Keratinocyte (primary cell): ENCODE results near the gene TPCN1. TPM values are rescaled to one million over a fixed set of nuclear protein-coding genes. Genes with fewer than 3 reads are reported as not detected.

Source experiments
- DNase-seq: peaks from one replicate; pipeline ENCODE4 v3.0.0-alpha.2; 2011; ENCODE audit warnings: low read depth, missing footprints, low spot score
- FAIRE-seq: peaks from 2 replicates; lab custom pipeline; 2011; peaks lifted over from hg19 to GRCh38; lab: Jason Lieb, UNC
- H2AFZ ChIP-seq: 2 replicates; pipeline ENCODE4 v1.6.0; 2012; ENCODE audit warnings: low read length, control low read depth, inconsistent platforms; ENCODE audit not compliant: control insufficient read depth
- H3K27ac ChIP-seq: 2 replicates; pipeline ENCODE4 v1.5.1; 2011; ENCODE audit warnings: low read length; ENCODE audit not compliant: control insufficient read depth, insufficient read depth
- H3K27me3 ChIP-seq: 3 replicates; pipeline ENCODE4 v1.6.0; 2011; ENCODE audit warnings: low read length; ENCODE audit not compliant: control insufficient read depth, insufficient read depth; ENCODE audit errors: extremely low read depth
- H3K36me3 ChIP-seq, 2 experiments: 2 replicates in 1 of 2; 3 replicates in 1 of 2; pipeline ENCODE4 v1.5.1; 2011; ENCODE audit warnings: low read length in 2 of 2, mild to moderate bottlenecking in 1 of 2; ENCODE audit not compliant: control insufficient read depth in 2 of 2, insufficient read depth in 2 of 2; ENCODE audit errors: extremely low read depth in 1 of 2
- H3K4me1 ChIP-seq: 3 replicates; pipeline ENCODE4 v1.5.1; 2011; ENCODE audit warnings: low read length; ENCODE audit not compliant: control insufficient read depth, insufficient read depth; ENCODE audit errors: extremely low read depth
- H3K4me2 ChIP-seq: 3 replicates; pipeline ENCODE4 v1.6.0; 2011; ENCODE audit warnings: low read depth, low read length; ENCODE audit not compliant: control insufficient read depth, insufficient read depth; ENCODE audit errors: extremely low read depth
- H3K4me3 ChIP-seq, 3 experiments: fragments of 200-600 bp in 1 of 3; sonication (generic) in 1 of 3; 2 replicates in 2 of 3; 3 replicates in 1 of 3; pipeline ENCODE4 v1.5.1; 2011 to 2016; ENCODE audit warnings: low read length in 3 of 3, mild to moderate bottlenecking in 3 of 3, control low read depth in 2 of 3, inconsistent platforms in 1 of 3, low read depth in 1 of 3, mixed read lengths in 1 of 3, mixed run types in 1 of 3, moderate library complexity in 1 of 3; ENCODE audit not compliant: control insufficient read depth in 2 of 3, insufficient read depth in 2 of 3; ENCODE audit errors: extremely low read depth in 1 of 3
- H3K79me2 ChIP-seq: 2 replicates; pipeline ENCODE4 v1.6.0; 2012; ENCODE audit warnings: low read length; ENCODE audit not compliant: control insufficient read depth, insufficient read depth
- H3K9ac ChIP-seq: 3 replicates; pipeline ENCODE4 v1.6.0; 2011; ENCODE audit warnings: low read length; ENCODE audit not compliant: control insufficient read depth, insufficient read depth; ENCODE audit errors: extremely low read depth
- H3K9me1 ChIP-seq: 3 replicates; pipeline ENCODE4 v1.6.0; 2011; ENCODE audit warnings: low read length; ENCODE audit not compliant: control insufficient read depth, insufficient read depth; ENCODE audit errors: extremely low read depth
- H3K9me3 ChIP-seq: 2 replicates; pipeline ENCODE4 v1.5.1; 2012; ENCODE audit warnings: low read depth, low read length; ENCODE audit not compliant: control insufficient read depth
- H4K20me1 ChIP-seq: 3 replicates; pipeline ENCODE4 v1.6.0; 2011; ENCODE audit warnings: low read length; ENCODE audit not compliant: control insufficient read depth, insufficient read depth; ENCODE audit errors: extremely low read depth
- CTCF ChIP-seq, 3 experiments: IDR thresholded peaks in 1 of 3; conservative IDR thresholded peaks in 1 of 3; optimal IDR thresholded peaks in 1 of 3; 2 replicates in 2 of 3; 3 replicates in 1 of 3; pipeline versions ENCODE3 to v1.5.1; 2011; ENCODE audit warnings: low read length in 3 of 3, mild to moderate bottlenecking in 3 of 3, moderate library complexity in 2 of 3, control low read depth in 1 of 3, inconsistent platforms in 1 of 3; ENCODE audit not compliant: insufficient read depth in 2 of 3; ENCODE audit errors: extremely low read depth in 1 of 3
- EZH2 ChIP-seq: IDR thresholded peaks from one replicate; pipeline ENCODE4 v1.6.1; 2012; ENCODE audit warnings: inconsistent platforms, mild to moderate bottlenecking, low read length, moderate library complexity
- dilution Hi-C: fragments of 300-500 bp; cut with MboI; formaldehyde crosslinking; loops from one replicate; pipeline ENCODE4 v1.7.0; 2020; ENCODE audit warnings: low sequenced_read_pairs; ENCODE audit not compliant: extremely low pct_ligation_motif_present
- polyA plus RNA-seq, 5 experiments: library from polyadenylated mRNA; depleted of rRNA in 3 of 5; stranded (reverse) in 3 of 5; stranded (forward) in 1 of 5; unstranded in 1 of 5; fragments of >200 nt; gene quantifications; 1 replicate in 1 of 5; 2 replicates in 3 of 5; 3 replicates in 1 of 5; pipeline versions ENCODE4 v1.2.1 to v1.2.3, GENCODE V29; 2011 to 2012; ENCODE audit warnings: missing spikeins in 2 of 5, low read depth in 1 of 5, low replicate concordance in 1 of 5

TPCN1 gene
- polyA plus RNA-seq, 1 donor (not counting 4 experiments of a cell fraction or from before 2014, with no cell fraction given), result 6.8 TPM

DNA sequence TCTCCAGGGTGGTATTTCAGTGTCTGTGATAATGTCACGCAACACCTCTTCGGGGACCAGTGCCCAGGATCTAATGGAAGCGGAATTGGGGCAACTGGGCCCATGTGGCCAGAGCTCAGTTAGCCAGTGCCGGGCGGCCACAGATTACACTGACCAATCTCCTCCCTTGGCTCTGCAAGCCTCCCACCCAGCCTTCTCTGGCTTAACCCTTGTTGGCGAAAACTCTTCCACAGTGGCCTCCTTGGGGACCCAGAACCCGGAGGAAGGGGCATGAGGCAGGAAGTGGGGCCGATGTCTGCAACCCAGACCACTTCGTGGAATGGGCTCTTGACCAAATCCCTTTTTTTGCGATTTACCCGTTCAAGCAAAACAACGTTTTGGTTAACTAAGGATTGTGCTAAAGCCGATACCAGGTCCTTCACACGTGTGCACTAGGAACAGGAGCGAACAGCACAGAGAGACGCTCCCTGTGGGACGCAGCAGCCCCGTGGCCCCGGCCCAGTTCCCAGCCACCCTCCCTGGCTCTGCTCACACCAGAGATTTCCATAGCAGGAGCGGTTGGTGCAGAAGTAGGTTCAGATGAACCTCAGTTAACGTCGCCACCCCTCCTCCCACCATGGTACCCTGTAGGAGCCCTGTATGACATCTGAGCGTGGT lies 75.4 kb downstream of the TPCN1 start:
- no peak overlapping the region for H2AFZ ChIP-seq
- peaks cover 2% of the 10 kb centered on the region for H3K9me1 ChIP-seq
- H4K20me1 ChIP-seq, result no peaks in the 10 kb centered on the region
- H3K4me2 ChIP-seq, result no peak overlapping the region
- H3K4me1 ChIP-seq, result peaks cover 14% of the 10 kb centered on the region
- TF ChIP-seq CTCF (optimal IDR thresholded peaks at IDR 0.05 in 1 of 3, IDR thresholded peaks at IDR 0.05 in 1 of 3, conservative IDR thresholded peaks at IDR 0.05 in 1 of 3; ENCODE audit: extremely low read depth in 1 of 3, insufficient read depth in 2 of 3, low read length in 3 of 3), result no peak
- TF ChIP-seq EZH2, result no peak
- no peaks in the 10 kb centered on the region for H3K79me2 ChIP-seq
- FAIRE-seq, result no peak
- peaks cover 5 to 6% of the 10 kb centered on the region in 2 experiments for H3K36me3 ChIP-seq
- no peak overlapping the region for H3K27ac ChIP-seq
- H3K9ac ChIP-seq, result no peak overlapping the region
- no peaks in the 10 kb centered on the region for H3K9me3 ChIP-seq
- no peak for DNase-seq
- dilution Hi-C loops, result no loop called here
- H3K4me3 ChIP-seq, result no peak overlapping the region
- no peaks in the 10 kb centered on the region for H3K27me3 ChIP-seq

GRCh38 chr12:113297214-113297587 lies 75.9 kb downstream of the TPCN1 start:
- Histone ChIP-seq H3K9me1 (peaks cover 2% of the 10 kb centered on the region), H3K4me3 (no peak overlapping the region), H3K9me3 (no peaks in the 10 kb centered on the region), H3K4me1 (peaks cover 14% of the 10 kb centered on the region), H4K20me1 (no peaks in the 10 kb centered on the region), H3K9ac (no peak overlapping the region), H3K27ac (no peak overlapping the region), H3K27me3 (no peaks in the 10 kb centered on the region), H3K4me2 (no peak overlapping the region), H2AFZ (no peak overlapping the region), H3K79me2 (no peaks in the 10 kb centered on the region), H3K36me3 (peaks cover 5 to 6% of the 10 kb centered on the region in 2 experiments)
- no peak for DNase-seq
- dilution Hi-C loops, result no loop called here
- no peak for FAIRE-seq
- TF ChIP-seq EZH2, result no peak
- no peak for TF ChIP-seq CTCF (optimal IDR thresholded peaks at IDR 0.05 in 1 of 3, IDR thresholded peaks at IDR 0.05 in 1 of 3, conservative IDR thresholded peaks at IDR 0.05 in 1 of 3; ENCODE audit: extremely low read depth in 1 of 3, insufficient read depth in 2 of 3, low read length in 3 of 3)
